B cell (primary cell): ENCODE results near the gene BTN3A1. TPM values are rescaled to one million over a fixed set of nuclear protein-coding genes. Genes with fewer than 3 reads are reported as not detected.

Source experiments
- ATAC-seq: fragments of 200-7000 bp; cut with Tn5 transposase; one replicate; pipeline ENCODE4 v1.10.0; 2021; ENCODE audit warnings: low read depth, mild to moderate bottlenecking, moderate number of reproducible peaks, moderate library complexity
- CTCF ChIA-PET: fragments of 350-600 bp; sonication (Branson Sonifier 250); formaldehyde crosslinking; loops from one replicate; lab custom pipeline; 2021; ENCODE audit warnings: antibody characterized with exemption, inconsistent platforms; lab: Charles Lee
- POLR2A ChIA-PET: fragments of 350-600 bp; sonication (Branson Sonifier 250); formaldehyde crosslinking; loops from one replicate; lab custom pipeline; 2021; ENCODE audit warnings: antibody characterized with exemption; lab: Charles Lee
- DNase-seq: peaks from one replicate; pipeline ENCODE4 v3.0.0; 2013
- H2AFZ ChIP-seq: 2 replicates; pipeline ENCODE4 v1.6.1; 2012; ENCODE audit warnings: mild to moderate bottlenecking, low read depth, low read length; ENCODE audit not compliant: insufficient read depth, poor library complexity, severe bottlenecking
- H3K27ac ChIP-seq, 2 donors: 1 replicate in 1 of 2; 2 replicates in 1 of 2; pipeline ENCODE4 v1.5.1; 2012 to 2013; ENCODE audit warnings: low read length in 2 of 2, mild to moderate bottlenecking in 2 of 2, moderate library complexity in 1 of 2
- H3K27me3 ChIP-seq, 4 experiments: fragments of 200-600 bp in 1 of 4; sonication (generic) in 1 of 4; replicated peaks in 1 of 4; 1 replicate in 2 of 4; 2 replicates in 2 of 4; pipeline versions ENCODE4 v1.6.1 to v1.7.0; 2013 to 2016; ENCODE audit warnings: low read length in 3 of 4, mild to moderate bottlenecking in 2 of 4, mixed read lengths in 1 of 4, moderate library complexity in 1 of 4; ENCODE audit not compliant: insufficient read depth in 4 of 4, control insufficient read depth in 3 of 4; ENCODE audit errors: control extremely low read depth in 1 of 4
- H3K36me3 ChIP-seq, 2 experiments: replicated peaks in 1 of 2; 1 replicate in 1 of 2; 2 replicates in 1 of 2; pipeline versions ENCODE4 v1.6.1 to v1.7.1; 2013; ENCODE audit warnings: low read length in 1 of 2; ENCODE audit not compliant: insufficient read depth in 2 of 2, control insufficient read depth in 1 of 2; ENCODE audit errors: control extremely low read depth in 1 of 2, extremely low read depth in 1 of 2
- H3K4me1 ChIP-seq, 2 donors: fragments of 200-600 bp in 1 of 2; sonication (generic) in 1 of 2; 1 replicate in 1 of 2; 2 replicates in 1 of 2; pipeline versions ENCODE4 v1.5.1 to v1.6.1; 2013 to 2017; ENCODE audit warnings: low read length in 2 of 2; ENCODE audit not compliant: control insufficient read depth in 2 of 2, insufficient read depth in 2 of 2
- H3K4me2 ChIP-seq: replicated peaks from 2 replicates; pipeline ENCODE3; 2012; ENCODE audit warnings: mild to moderate bottlenecking, low read depth, low read length; ENCODE audit not compliant: poor library complexity, severe bottlenecking
- H3K4me3 ChIP-seq, 5 experiments: fragments of 200-600 bp in 1 of 5; sonication (generic) in 1 of 5; 1 replicate in 3 of 5; 2 replicates in 2 of 5; pipeline versions ENCODE4 v1.5.1 to v1.7.0; 2011 to 2016; ENCODE audit warnings: low read length in 4 of 5, mild to moderate bottlenecking in 4 of 5, low read depth in 2 of 5, control low read depth in 1 of 5, moderate library complexity in 1 of 5; ENCODE audit not compliant: insufficient read depth in 1 of 5; ENCODE audit errors: control extremely low read depth in 1 of 5, extremely low read depth in 1 of 5
- H3K79me2 ChIP-seq: fragments of 200-600 bp; sonication (generic); one replicate; pipeline ENCODE4 v1.6.0; 2016; ENCODE audit warnings: low read length; ENCODE audit not compliant: control insufficient read depth, insufficient read depth
- H3K9ac ChIP-seq: fragments of 200-600 bp; sonication (generic); 2 replicates; pipeline ENCODE4 v1.6.1; 2017; ENCODE audit warnings: mild to moderate bottlenecking, low read length, moderate library complexity
- H3K9me3 ChIP-seq, 3 donors: one replicate each; pipeline versions ENCODE4 v1.6.1 to v1.7.1; 2013; ENCODE audit warnings: low read length in 2 of 3; ENCODE audit not compliant: control insufficient read depth in 2 of 3, insufficient read depth in 1 of 3; ENCODE audit errors: control extremely low read depth in 1 of 3
- H4K20me1 ChIP-seq: 2 replicates; pipeline ENCODE4 v1.6.0; 2012; ENCODE audit warnings: mild to moderate bottlenecking, low read length; ENCODE audit not compliant: insufficient read depth, control insufficient read depth, poor library complexity, severe bottlenecking
- H3K27ac Mint-ChIP-seq: one replicate; pipeline ENCODE4 v1.8.0; 2021; ENCODE audit warnings: mixed read lengths
- H3K27me3 Mint-ChIP-seq: one replicate; pipeline ENCODE4 v1.8.0; 2021; ENCODE audit warnings: mixed read lengths
- H3K4me1 Mint-ChIP-seq: one replicate; pipeline ENCODE4 v1.8.0; 2021; ENCODE audit warnings: mixed read lengths
- H3K4me3 Mint-ChIP-seq: one replicate; pipeline ENCODE4 v1.8.0; 2021; ENCODE audit warnings: mixed read lengths
- H3K9me3 Mint-ChIP-seq: one replicate; pipeline ENCODE4 v1.8.0; 2022; ENCODE audit warnings: mixed read lengths; ENCODE audit not compliant: insufficient read depth
- EZH2 ChIP-seq: IDR thresholded peaks from 2 replicates; pipeline ENCODE4 v1.6.1; 2012; ENCODE audit warnings: borderline replicate concordance, low read depth, mild to moderate bottlenecking, moderate library complexity, low read length; ENCODE audit not compliant: insufficient read depth, poor library complexity, severe bottlenecking
- WGBS: methylation state at CpG from one replicate; pipeline ENCODE4 v1.1.5; 2013; ENCODE audit warnings: missing lambda C conversion rate; ENCODE audit not compliant: insufficient coverage; 5-methylcytosine and 5-hydroxymethylcytosine counted together
- intact Hi-C: fragments of 100-400 bp; cut with micrococcal nuclease; formaldehyde crosslinking; loops from one replicate; pipeline ENCODE4 v1.10.0; 2022
- polyA plus RNA-seq: library from polyadenylated mRNA; depleted of rRNA; stranded (reverse); fragments of >200 nt; gene quantifications from 2 replicates; pipeline ENCODE4 v1.2.3, GENCODE V29; 2012
- total RNA-seq, 2 donors: library from RNA; stranded (reverse); fragments of 120-200 nt in 1 of 2; gene quantifications; 1 replicate in 1 of 2; 2 replicates in 1 of 2; pipeline versions ENCODE4 v1.2.3 to v1.2.4, GENCODE V29; 2013 to 2022
- TF ChIP-seq, protein P1 (sequence below): fragments of 200-600 bp; IDR thresholded peaks from one replicate; pipeline ENCODE4 v1.8.0; 2022; ENCODE audit warnings: antibody characterized with exemption, mild to moderate bottlenecking

The BTN3A1 gene
- total and polyA plus RNA-seq, 2 donors (not counting 1 experiment from before 2014, with no cell fraction given): 133 to 175 TPM

DNA sequence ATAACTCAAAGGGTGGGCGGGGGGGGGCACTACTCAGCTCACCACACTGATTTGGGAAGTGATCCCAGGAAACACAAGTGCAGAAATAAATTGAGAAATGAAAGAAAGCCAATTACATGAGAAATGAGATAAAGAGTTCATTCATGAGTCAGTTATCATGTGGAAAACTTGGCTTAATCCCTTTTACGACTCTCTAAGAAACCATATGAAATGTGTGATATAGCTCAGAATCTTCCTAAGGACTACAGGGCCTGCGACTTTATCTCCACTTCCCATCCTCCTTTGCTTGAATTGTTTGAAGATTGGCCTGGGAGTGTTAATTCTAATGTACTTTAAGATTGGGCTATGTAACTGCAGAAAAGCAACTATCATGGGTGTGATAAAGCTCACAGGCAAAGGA is 22.8 kb upstream of the BTN3A1 start:
- no peak for TF ChIP-seq EZH2
- TF ChIP-seq, protein P1, sequence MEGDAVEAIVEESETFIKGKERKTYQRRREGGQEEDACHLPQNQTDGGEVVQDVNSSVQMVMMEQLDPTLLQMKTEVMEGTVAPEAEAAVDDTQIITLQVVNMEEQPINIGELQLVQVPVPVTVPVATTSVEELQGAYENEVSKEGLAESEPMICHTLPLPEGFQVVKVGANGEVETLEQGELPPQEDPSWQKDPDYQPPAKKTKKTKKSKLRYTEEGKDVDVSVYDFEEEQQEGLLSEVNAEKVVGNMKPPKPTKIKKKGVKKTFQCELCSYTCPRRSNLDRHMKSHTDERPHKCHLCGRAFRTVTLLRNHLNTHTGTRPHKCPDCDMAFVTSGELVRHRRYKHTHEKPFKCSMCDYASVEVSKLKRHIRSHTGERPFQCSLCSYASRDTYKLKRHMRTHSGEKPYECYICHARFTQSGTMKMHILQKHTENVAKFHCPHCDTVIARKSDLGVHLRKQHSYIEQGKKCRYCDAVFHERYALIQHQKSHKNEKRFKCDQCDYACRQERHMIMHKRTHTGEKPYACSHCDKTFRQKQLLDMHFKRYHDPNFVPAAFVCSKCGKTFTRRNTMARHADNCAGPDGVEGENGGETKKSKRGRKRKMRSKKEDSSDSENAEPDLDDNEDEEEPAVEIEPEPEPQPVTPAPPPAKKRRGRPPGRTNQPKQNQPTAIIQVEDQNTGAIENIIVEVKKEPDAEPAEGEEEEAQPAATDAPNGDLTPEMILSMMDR: no peak
- Mint-ChIP-seq H3K9me3 (no peaks in the 10 kb centered on the region), H3K4me1 (peaks cover 55% of the 10 kb centered on the region), H3K27me3 (no peaks in the 10 kb centered on the region), H3K27ac (peak overlapping the region; percentile 29), H3K4me3 (no peak overlapping the region)
- Histone ChIP-seq H3K27me3 (no peaks in the 10 kb centered on the region), H3K79me2 (peaks cover 24% of the 10 kb centered on the region), H4K20me1 (no peaks in the 10 kb centered on the region), H3K4me2 (no peak overlapping the region), H3K9ac (no peak overlapping the region), H3K4me1 (peaks cover 17 to 26% of the 10 kb centered on the region in 2 donors), H3K27ac (no peak overlapping the region), H3K4me3 (no peak overlapping the region), H3K9me3 (no peaks in the 10 kb centered on the region), H2AFZ (no peak overlapping the region), H3K36me3 (peaks cover 7 to 17% of the 10 kb centered on the region in 2 experiments)
- no peak for DNase-seq
- CTCF ChIA-PET: no interaction called here
- ATAC-seq: no peak
- no CpG with 5 or more reads among the region's 3 CpGs for WGBS
- intact Hi-C loops: no loop called here
- POLR2A ChIA-PET: no interaction called here

DNA sequence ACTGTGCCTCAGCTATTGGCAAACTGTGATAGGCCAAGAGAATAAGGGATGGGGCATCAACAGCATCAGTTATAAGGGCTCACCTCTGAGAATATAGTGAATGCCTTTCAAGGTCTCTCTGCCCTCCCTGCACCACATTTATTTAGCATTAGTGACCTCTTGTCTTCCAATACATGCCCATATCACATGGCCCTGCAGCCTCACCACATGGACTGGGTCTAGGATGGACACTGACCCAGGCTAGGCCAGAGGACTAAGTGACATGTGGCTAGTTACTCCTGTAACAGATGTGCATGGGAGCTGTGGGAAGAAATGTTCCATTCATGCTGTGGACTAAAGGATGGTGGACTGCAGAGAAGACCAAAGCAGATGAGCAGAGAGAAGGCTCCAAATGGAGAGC is 22.3 kb upstream of the BTN3A1 start:
- Mint-ChIP-seq H3K27me3 (no peaks in the 10 kb centered on the region), H3K27ac (peak overlapping the region; percentile 37), H3K9me3 (no peaks in the 10 kb centered on the region), H3K4me1 (peaks cover 55% of the 10 kb centered on the region), H3K4me3 (no peak overlapping the region)
- Histone ChIP-seq H3K4me3 (no peak overlapping the region), H3K27me3 (no peaks in the 10 kb centered on the region), H4K20me1 (peaks cover 1% of the 10 kb centered on the region), H3K79me2 (peaks cover 27% of the 10 kb centered on the region), H3K9ac (no peak overlapping the region), H3K27ac (no peak overlapping the region), H3K9me3 (no peaks in the 10 kb centered on the region), H2AFZ (no peak overlapping the region), H3K4me2 (no peak overlapping the region), H3K36me3 (peaks cover 5 to 13% of the 10 kb centered on the region in 2 experiments), H3K4me1 (peaks cover 19 to 28% of the 10 kb centered on the region in 2 donors)
- TF ChIP-seq EZH2: no peak
- TF ChIP-seq, protein P1: no peak
- intact Hi-C loops: loop anchor here (5.0 kb wide), 1 partner anchor 93 kb away; no protein-coding TSS in a partner anchor
- ATAC-seq (no peak), DNase-seq (no peak)
- ChIA-PET CTCF (interaction anchor here (1.3 kb wide), 1 partner anchor 9 kb away, joined by 3 read pairs; no protein-coding TSS in a partner anchor), POLR2A (no interaction called here)
